K562 (cell line): Measurements from ENCODE around the gene ARMC8. TPM values are rescaled to one million over a fixed set of nuclear protein-coding genes. Genes with fewer than 3 reads are reported as not detected.

Experiments
- CBX3 ChIP-seq, 2 experiments: IDR thresholded peaks; 1 replicate in 1 of 2; 2 replicates in 1 of 2; pipeline ENCODE4 v1.6.1; 2012; ENCODE audit warnings: inconsistent platforms in 2 of 2, low read length in 2 of 2, borderline replicate concordance in 1 of 2, control low read depth in 1 of 2
- CHD4 ChIP-seq: fragments of 200-600 bp; sonication (generic); IDR thresholded peaks from 3 replicates; pipeline ENCODE4 v1.6.1; 2012; ENCODE audit warnings: low read depth, mild to moderate bottlenecking, mixed read lengths, low read length, inconsistent platforms; ENCODE audit not compliant: insufficient read depth, insufficient replicate concordance, poor library complexity, severe bottlenecking
- COPS2 ChIP-seq: fragments of 450-650 bp; conservative IDR thresholded peaks from 2 replicates; pipeline ENCODE4 v1.6.1; 2016; ENCODE audit warnings: mild to moderate bottlenecking, moderate library complexity
- DDX20 ChIP-seq: fragments of 450-650 bp; IDR thresholded peaks from 2 replicates; pipeline ENCODE4 v1.6.1; 2016; ENCODE audit warnings: missing genetic modification characterization, low read depth, mild to moderate bottlenecking, missing compliant biosample characterization, moderate library complexity
- FOXA1 ChIP-seq: fragments of 450-650 bp; IDR thresholded peaks from 2 replicates; pipeline ENCODE4 v1.6.1; 2016; ENCODE audit warnings: mild to moderate bottlenecking, borderline replicate concordance
- FOXJ3 ChIP-seq: sonication (generic); formaldehyde crosslinking; IDR thresholded peaks from 2 replicates; pipeline ENCODE4 v1.4.0; 2020; ENCODE audit warnings: mild to moderate bottlenecking, missing genetic modification reagents
- GABPB2 ChIP-seq: fragments of 250-450 bp; sonication (Bioruptor Pico); conservative IDR thresholded peaks from 2 replicates; pipeline ENCODE4 v1.5.1; 2021; ENCODE audit warnings: mild to moderate bottlenecking
- KLF1 ChIP-seq: fragments of 450-650 bp; IDR thresholded peaks from 2 replicates; pipeline ENCODE4 v1.6.1; 2016; ENCODE audit warnings: missing genetic modification characterization, missing compliant biosample characterization
- LARP7 ChIP-seq: fragments of 450-650 bp; IDR thresholded peaks from 2 replicates; pipeline ENCODE4 v1.6.1; 2016
- MTF1 ChIP-seq: fragments of 250-450 bp; sonication (Bioruptor Pico); IDR thresholded peaks from 2 replicates; pipeline ENCODE4 v1.9.0; 2021; ENCODE audit warnings: moderate library complexity, mild to moderate bottlenecking, inconsistent platforms, borderline replicate concordance
- NCOA1 ChIP-seq: fragments of 450-650 bp; IDR thresholded peaks from 2 replicates; pipeline ENCODE4 v1.6.1; 2016; ENCODE audit warnings: low read depth
- RFX7 ChIP-seq: fragments of 250-450 bp; sonication (Bioruptor Pico); IDR thresholded peaks from 2 replicates; pipeline ENCODE4 v1.5.1; 2021; ENCODE audit warnings: mild to moderate bottlenecking
- SMAD2 ChIP-seq: fragments of 150-350 bp; IDR thresholded peaks from 2 replicates; pipeline ENCODE4 v1.6.1; 2014; ENCODE audit warnings: low read depth, mild to moderate bottlenecking, low read length
- SP1 ChIP-seq: sonication (generic); formaldehyde crosslinking; IDR thresholded peaks from 2 replicates; pipeline ENCODE4 v1.8.1; 2022; ENCODE audit warnings: mild to moderate bottlenecking, missing genetic modification reagents
- XRCC5 ChIP-seq: fragments of 200-400 bp; formaldehyde crosslinking; IDR thresholded peaks from 2 replicates; pipeline ENCODE4 v1.6.1; 2017; ENCODE audit warnings: low read depth, mild to moderate bottlenecking, low read length
- ZBTB1 ChIP-seq: sonication (generic); formaldehyde crosslinking; IDR thresholded peaks from 2 replicates; pipeline ENCODE4 v1.8.1; 2023; ENCODE audit warnings: missing genetic modification reagents, low read depth, mild to moderate bottlenecking, borderline replicate concordance
- ZNF197 ChIP-seq: fragments of 200-800 bp; sonication (Bioruptor generic); IDR thresholded peaks from 2 replicates; pipeline ENCODE4 v1.6.1; 2016; ENCODE audit warnings: low read depth, missing genetic modification characterization, missing compliant biosample characterization
- ZNF707 ChIP-seq: fragments of 250-450 bp; sonication (Bioruptor Pico); conservative IDR thresholded peaks from 2 replicates; pipeline ENCODE4 v1.8.0; 2022; ENCODE audit warnings: inconsistent platforms, mild to moderate bottlenecking, moderate library complexity
- ZZZ3 ChIP-seq: fragments of 450-650 bp; IDR thresholded peaks from 2 replicates; pipeline ENCODE4 v1.6.1; 2016; ENCODE audit warnings: antibody characterized with exemption, mild to moderate bottlenecking, moderate library complexity
- polyA plus RNA-seq, 8 experiments: library from polyadenylated mRNA; depleted of rRNA in 4 of 8; stranded (reverse) in 5 of 8; unstranded in 3 of 8; fragments of >200 nt; fragmentation: Nextera tagmentation in 2 of 8; fragmentation: Illumina TruSeq in 1 of 8; extraction: Ambion mirVana in 2 of 8; extraction: Trizol in 1 of 8; gene quantifications; 2 replicates each; pipeline versions ENCODE4 v1.2.1 to v1.2.3, GENCODE V29; 2011 to 2014; ENCODE audit warnings: inconsistent platforms in 1 of 8, missing spikeins in 1 of 8
- total RNA-seq, 7 experiments: library from RNA; depleted of rRNA in 6 of 7; stranded (reverse); fragments of >200 nt in 6 of 7; fragmentation: Illumina TruSeq in 2 of 7; extraction: Trizol in 2 of 7; gene quantifications; 2 replicates each; pipeline versions ENCODE4 v1.2.1 to v1.2.3, GENCODE V29; 2011 to 2021; ENCODE audit warnings: low replicate concordance in 1 of 7
- TF ChIP-seq, protein P1 (sequence below): sonication (generic); formaldehyde crosslinking; IDR thresholded peaks from 2 replicates; pipeline ENCODE4 v1.8.1; 2023; ENCODE audit warnings: mild to moderate bottlenecking, missing genetic modification reagents
- TF ChIP-seq, protein P2 (sequence below): IDR thresholded peaks from 2 replicates; pipeline ENCODE4 v1.6.1; 2016; ENCODE audit warnings: missing genetic modification characterization, missing compliant biosample characterization
- TF ChIP-seq, protein P3 (sequence below): fragments of 450-650 bp; IDR thresholded peaks from 2 replicates; pipeline ENCODE4 v1.6.1; 2017; ENCODE audit warnings: antibody characterized with exemption
- TF ChIP-seq, protein P4 (sequence below): fragments of 250-450 bp; sonication (Bioruptor Pico); IDR thresholded peaks from 2 replicates; pipeline ENCODE4 v1.5.0; 2021

ARMC8 gene
- total and polyA plus RNA-seq, 9 of the 15 experiments (the other 6 are each of a cell fraction or from before 2014, with no cell fraction given), result 22.4 to 76.1 (median 37.3) TPM

DNA sequence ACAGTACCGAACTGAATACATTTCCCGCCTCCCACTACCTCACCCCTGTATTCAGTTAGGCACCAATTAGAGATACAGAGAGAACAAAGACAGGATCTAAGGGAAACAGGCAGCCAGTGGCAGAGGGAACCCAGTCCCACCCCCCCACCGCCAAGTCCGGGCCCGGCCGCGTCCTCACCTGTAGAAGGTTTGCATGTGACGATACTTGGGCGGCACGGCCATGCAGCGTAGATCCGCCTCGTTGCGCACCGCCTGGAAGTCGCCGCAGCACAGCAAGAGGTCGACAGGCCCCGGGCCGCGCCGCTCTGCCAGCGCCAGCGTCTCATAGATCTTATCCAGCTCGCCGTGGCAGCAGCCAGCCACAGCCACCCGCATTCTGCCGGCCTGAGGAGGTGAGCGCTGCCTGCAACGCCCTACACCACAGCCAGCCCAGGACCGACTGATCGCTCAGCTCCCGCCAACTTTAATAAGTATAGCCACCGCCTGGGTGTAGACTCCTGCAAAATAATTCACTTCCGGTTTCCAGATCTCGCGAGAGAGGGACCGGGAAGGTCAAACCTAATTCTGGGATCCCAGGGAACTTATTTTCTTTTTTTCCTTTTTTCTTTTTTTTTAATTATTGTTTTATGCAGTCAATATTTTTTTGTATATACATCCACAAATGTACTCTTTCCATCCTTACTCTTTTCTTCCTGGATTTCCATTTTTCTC, 12.5 kb upstream of the ARMC8 start, which contains the start of gene DBR1 (continued):
- TF ChIP-seq, protein P1, sequence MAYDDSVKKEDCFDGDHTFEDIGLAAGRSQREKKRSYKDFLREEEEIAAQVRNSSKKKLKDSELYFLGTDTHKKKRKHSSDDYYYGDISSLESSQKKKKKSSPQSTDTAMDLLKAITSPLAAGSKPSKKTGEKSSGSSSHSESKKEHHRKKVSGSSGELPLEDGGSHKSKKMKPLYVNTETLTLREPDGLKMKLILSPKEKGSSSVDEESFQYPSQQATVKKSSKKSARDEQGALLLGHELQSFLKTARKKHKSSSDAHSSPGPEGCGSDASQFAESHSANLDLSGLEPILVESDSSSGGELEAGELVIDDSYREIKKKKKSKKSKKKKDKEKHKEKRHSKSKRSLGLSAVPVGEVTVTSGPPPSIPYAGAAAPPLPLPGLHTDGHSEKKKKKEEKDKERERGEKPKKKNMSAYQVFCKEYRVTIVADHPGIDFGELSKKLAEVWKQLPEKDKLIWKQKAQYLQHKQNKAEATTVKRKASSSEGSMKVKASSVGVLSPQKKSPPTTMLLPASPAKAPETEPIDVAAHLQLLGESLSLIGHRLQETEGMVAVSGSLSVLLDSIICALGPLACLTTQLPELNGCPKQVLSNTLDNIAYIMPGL (CRISPR knock-in tag), result no peak
- TF ChIP-seq FOXJ3 (CRISPR knock-in tag) (no peak), XRCC5 (no peak), COPS2 (no peak), GABPB2 (CRISPR knock-in tag) (no peak), MTF1 (CRISPR knock-in tag) (no peak), CHD4 (no peak), KLF1 (tag) (peak; percentile 63; the same call in 1 of the 2 replicates), RFX7 (CRISPR knock-in tag) (no peak), NCOA1 (no peak), SP1 (no peak), ZZZ3 (no peak), LARP7 (no peak), FOXA1 (no peak), CBX3 (IDR thresholded peaks at IDR 0.05; ENCODE audit: borderline replicate concordance in 1 of 2, low read length in 2 of 2) (no peak), ZNF197 (CRISPR knock-in tag) (no peak), ZNF707 (CRISPR knock-in tag) (no peak), ZBTB1 (CRISPR knock-in tag) (no peak), DDX20 (tag) (no peak), SMAD2 (no peak)
- TF ChIP-seq, protein P2, sequence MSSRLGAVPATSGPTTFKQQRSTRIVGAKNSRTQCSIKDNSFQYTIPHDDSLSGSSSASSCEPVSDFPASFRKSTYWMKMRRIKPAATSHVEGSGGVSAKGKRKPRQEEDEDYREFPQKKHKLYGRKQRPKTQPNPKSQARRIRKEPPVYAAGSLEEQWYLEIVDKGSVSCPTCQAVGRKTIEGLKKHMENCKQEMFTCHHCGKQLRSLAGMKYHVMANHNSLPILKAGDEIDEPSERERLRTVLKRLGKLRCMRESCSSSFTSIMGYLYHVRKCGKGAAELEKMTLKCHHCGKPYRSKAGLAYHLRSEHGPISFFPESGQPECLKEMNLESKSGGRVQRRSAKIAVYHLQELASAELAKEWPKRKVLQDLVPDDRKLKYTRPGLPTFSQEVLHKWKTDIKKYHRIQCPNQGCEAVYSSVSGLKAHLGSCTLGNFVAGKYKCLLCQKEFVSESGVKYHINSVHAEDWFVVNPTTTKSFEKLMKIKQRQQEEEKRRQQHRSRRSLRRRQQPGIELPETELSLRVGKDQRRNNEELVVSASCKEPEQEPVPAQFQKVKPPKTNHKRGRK (tag), result peak; percentile 85; the same call in 1 of the 2 replicates
- TF ChIP-seq, protein P3, sequence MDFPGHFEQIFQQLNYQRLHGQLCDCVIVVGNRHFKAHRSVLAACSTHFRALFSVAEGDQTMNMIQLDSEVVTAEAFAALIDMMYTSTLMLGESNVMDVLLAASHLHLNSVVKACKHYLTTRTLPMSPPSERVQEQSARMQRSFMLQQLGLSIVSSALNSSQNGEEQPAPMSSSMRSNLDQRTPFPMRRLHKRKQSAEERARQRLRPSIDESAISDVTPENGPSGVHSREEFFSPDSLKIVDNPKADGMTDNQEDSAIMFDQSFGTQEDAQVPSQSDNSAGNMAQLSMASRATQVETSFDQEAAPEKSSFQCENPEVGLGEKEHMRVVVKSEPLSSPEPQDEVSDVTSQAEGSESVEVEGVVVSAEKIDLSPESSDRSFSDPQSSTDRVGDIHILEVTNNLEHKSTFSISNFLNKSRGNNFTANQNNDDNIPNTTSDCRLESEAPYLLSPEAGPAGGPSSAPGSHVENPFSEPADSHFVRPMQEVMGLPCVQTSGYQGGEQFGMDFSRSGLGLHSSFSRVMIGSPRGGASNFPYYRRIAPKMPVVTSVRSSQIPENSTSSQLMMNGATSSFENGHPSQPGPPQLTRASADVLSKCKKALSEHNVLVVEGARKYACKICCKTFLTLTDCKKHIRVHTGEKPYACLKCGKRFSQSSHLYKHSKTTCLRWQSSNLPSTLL, result no peak
- TF ChIP-seq, protein P4, sequence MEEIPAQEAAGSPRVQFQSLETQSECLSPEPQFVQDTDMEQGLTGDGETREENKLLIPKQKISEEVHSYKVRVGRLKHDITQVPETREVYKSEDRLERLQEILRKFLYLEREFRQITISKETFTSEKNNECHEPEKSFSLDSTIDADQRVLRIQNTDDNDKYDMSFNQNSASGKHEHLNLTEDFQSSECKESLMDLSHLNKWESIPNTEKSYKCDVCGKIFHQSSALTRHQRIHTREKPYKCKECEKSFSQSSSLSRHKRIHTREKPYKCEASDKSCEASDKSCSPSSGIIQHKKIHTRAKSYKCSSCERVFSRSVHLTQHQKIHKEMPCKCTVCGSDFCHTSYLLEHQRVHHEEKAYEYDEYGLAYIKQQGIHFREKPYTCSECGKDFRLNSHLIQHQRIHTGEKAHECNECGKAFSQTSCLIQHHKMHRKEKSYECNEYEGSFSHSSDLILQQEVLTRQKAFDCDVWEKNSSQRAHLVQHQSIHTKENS, result no peak
